ENCODE data around the gene FAM110D. TPM values are rescaled to one million over a fixed set of nuclear protein-coding genes. Genes with fewer than 3 reads are reported as not detected.

The FAM110D gene
- total RNA-seq, 1 experiment from 2014 or later = not detected

DNA sequence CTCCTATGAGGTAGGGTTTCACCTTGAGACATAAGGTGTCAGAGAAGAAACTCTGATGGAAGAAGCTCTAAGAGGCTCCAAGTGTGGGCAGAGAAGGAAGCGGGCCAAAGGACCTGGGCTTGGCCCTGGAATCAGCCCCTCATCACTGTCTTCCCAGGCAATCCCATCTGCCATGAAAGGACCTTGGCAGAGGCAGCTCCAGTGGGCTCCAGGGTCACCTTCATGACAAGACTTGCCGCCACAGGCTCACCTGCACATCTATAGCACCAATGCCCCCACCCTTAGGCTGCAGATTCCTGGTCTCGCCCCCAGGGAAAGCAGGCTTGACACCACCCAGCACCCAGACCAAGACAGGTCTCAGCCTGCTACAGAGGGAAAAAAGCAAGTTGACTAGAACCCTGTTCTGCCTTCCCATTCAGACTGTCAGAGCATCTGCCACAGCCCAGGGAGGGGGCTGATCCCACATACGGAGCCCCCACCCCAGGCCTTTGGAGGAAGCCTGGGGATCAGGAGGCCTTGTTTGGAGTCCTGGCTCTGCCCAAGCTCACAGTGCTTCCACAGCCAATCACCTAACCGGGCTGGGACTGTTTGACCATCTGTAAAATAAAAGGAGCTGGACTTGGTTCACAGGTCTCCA, 490 bp upstream of the FAM110D start:
- TF ChIP-seq, protein P1, sequence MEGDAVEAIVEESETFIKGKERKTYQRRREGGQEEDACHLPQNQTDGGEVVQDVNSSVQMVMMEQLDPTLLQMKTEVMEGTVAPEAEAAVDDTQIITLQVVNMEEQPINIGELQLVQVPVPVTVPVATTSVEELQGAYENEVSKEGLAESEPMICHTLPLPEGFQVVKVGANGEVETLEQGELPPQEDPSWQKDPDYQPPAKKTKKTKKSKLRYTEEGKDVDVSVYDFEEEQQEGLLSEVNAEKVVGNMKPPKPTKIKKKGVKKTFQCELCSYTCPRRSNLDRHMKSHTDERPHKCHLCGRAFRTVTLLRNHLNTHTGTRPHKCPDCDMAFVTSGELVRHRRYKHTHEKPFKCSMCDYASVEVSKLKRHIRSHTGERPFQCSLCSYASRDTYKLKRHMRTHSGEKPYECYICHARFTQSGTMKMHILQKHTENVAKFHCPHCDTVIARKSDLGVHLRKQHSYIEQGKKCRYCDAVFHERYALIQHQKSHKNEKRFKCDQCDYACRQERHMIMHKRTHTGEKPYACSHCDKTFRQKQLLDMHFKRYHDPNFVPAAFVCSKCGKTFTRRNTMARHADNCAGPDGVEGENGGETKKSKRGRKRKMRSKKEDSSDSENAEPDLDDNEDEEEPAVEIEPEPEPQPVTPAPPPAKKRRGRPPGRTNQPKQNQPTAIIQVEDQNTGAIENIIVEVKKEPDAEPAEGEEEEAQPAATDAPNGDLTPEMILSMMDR (IDR thresholded peaks at IDR 0.05; ENCODE audit: unreplicated experiment) = no peak
- Mint-ChIP-seq H3K4me3 (ENCODE audit: low read depth, unreplicated experiment) (no peak overlapping the region), H3K27me3 (ENCODE audit: unreplicated experiment) (peaks cover 25% of the 10 kb centered on the region), H3K9me3 (ENCODE audit: low read depth, unreplicated experiment) (no peaks in the 10 kb centered on the region), H3K36me3 (ENCODE audit: insufficient read depth, unreplicated experiment) (peaks cover 5% of the 10 kb centered on the region), H3K27ac (ENCODE audit: unreplicated experiment) (no peak overlapping the region), H3K4me1 (ENCODE audit: low read depth, unreplicated experiment) (no peaks in the 10 kb centered on the region)
- CTCF ChIA-PET = no interaction called here
- intact Hi-C loops (cut with micrococcal nuclease; ENCODE audit: unreplicated experiment) = no loop called here
- no TSS peak for BruUV-seq (replicated peaks)
- DNase-seq = no peak

- no peaks in the 10 kb centered on the region for H3K4me1 Mint-ChIP-seq (ENCODE audit: low read depth, unreplicated experiment)
- peaks cover 10% of the 10 kb centered on the region for H3K36me3 Mint-ChIP-seq (ENCODE audit: insufficient read depth, unreplicated experiment)
- TF ChIP-seq, protein P1 (IDR thresholded peaks at IDR 0.05; ENCODE audit: unreplicated experiment) = no peak
- no peak overlapping the region for H3K4me3 Mint-ChIP-seq (ENCODE audit: low read depth, unreplicated experiment)
- intact Hi-C loops (cut with micrococcal nuclease; ENCODE audit: unreplicated experiment) = loop anchor here (5.0 kb wide), 1 partner anchor 52 kb away; no protein-coding TSS in a partner anchor
- no TSS peak for BruUV-seq (replicated peaks)
- no peak for DNase-seq
- no peak overlapping the region for H3K27ac Mint-ChIP-seq (ENCODE audit: unreplicated experiment)
- peaks cover 18% of the 10 kb centered on the region for H3K27me3 Mint-ChIP-seq (ENCODE audit: unreplicated experiment)
- CTCF ChIA-PET = no interaction called here
- no peaks in the 10 kb centered on the region for H3K9me3 Mint-ChIP-seq (ENCODE audit: low read depth, unreplicated experiment)
Measured at GRCh38 chr1:26159743-26160039, 812 bp downstream of the FAM110D start.

DNA sequence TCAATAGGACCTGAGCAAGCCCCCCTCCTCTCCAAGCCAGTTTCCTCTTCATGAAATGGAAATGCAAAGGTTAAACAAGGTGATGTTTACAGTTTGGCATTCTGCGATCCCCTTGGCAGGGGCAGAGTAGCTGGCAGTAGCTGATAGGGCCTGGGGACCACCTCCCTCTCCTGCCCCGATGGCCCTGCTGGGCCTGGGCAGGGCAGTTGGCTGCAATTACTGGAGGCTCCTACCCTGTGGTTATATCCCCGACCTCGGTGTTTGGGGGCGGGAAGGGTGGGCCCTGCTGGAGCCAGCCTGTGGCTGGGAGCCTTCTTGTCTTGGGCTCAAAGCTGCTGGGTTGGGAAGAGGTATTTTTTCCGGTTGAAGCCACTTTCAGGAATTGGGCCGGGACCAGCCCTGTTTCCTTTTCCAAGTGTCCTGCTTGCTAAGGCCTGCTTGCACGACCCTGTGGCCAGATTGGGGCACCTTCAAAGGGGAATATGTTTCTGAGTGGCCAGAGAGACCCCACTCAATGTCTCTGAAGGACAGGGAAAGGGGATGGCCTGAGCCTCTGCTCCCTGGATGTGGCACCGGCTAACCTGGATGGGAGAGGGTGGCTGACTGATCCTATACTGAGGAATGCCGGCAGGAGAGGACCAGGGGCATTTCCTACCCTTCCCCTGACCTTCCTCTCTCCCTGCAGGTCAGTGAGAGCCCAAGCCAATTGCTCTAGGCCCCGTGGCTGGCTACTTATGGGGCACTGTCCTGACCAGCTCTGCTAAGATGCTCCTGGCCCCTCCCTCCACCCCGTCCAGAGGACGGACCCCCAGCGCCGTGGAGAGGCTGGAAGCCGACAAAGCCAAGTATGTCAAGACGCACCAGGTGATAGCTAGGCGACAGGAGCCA, 1.9 kb downstream of the FAM110D start:
- H3K27ac Mint-ChIP-seq (ENCODE audit: unreplicated experiment) = no peak overlapping the region
- no peak for DNase-seq
- intact Hi-C loops (cut with micrococcal nuclease; ENCODE audit: unreplicated experiment) = loop anchor here (5.0 kb wide), 1 partner anchor 53 kb away; no protein-coding TSS in a partner anchor
- peak overlapping the region; percentile 67 for H3K4me3 Mint-ChIP-seq (ENCODE audit: low read depth, unreplicated experiment)
- H3K4me1 Mint-ChIP-seq (ENCODE audit: low read depth, unreplicated experiment) = no peaks in the 10 kb centered on the region
- TF ChIP-seq, protein P1 (IDR thresholded peaks at IDR 0.05; ENCODE audit: unreplicated experiment) = no peak
- peaks cover 11% of the 10 kb centered on the region for H3K36me3 Mint-ChIP-seq (ENCODE audit: insufficient read depth, unreplicated experiment)
- BruUV-seq (replicated peaks) = no TSS peak
- no peaks in the 10 kb centered on the region for H3K9me3 Mint-ChIP-seq (ENCODE audit: low read depth, unreplicated experiment)
- peaks cover 14% of the 10 kb centered on the region for H3K27me3 Mint-ChIP-seq (ENCODE audit: unreplicated experiment)
- CTCF ChIA-PET = interaction anchor here (0.6 kb wide), 1 partner anchor 271 kb away, joined by 3 read pairs; no protein-coding TSS in a partner anchor

DNA sequence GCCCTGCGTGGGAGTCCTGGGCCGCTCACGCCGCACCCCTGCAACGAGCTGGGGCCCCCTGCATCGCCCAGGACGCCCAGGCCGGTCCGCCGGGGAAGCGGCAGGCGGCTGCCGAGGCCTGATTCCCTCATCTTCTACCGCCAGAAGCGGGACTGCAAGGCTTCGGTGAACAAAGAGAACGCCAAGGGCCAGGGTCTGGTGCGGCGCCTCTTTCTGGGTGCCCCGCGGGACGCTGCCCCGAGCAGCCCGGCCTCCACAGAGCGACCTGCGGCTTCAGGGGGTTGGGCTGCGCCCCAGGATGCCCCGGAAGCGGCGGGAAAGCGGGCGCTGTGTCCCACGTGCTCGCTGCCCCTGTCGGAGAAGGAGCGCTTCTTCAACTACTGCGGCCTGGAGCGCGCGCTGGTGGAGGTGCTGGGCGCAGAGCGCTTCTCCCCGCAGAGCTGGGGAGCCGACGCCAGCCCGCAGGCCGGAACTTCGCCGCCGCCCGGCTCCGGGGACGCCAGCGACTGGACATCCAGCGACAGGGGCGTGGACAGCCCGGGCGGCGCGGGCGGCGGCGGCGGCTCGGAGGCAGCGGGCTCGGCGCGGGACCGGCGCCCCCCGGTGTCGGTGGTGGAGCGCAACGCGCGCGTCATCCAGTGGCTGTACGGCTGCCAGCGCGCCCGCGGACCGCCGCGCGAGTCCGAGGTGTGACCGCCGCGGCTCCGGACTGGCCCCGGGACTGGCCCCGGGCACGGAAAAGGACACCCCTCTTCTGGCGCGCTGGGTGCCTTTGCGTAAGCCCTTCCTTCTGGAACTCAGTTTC, 2.7 kb downstream of the FAM110D start:
- Mint-ChIP-seq H3K4me1 (ENCODE audit: low read depth, unreplicated experiment) (no peaks in the 10 kb centered on the region), H3K36me3 (ENCODE audit: insufficient read depth, unreplicated experiment) (peaks cover 11% of the 10 kb centered on the region), H3K27me3 (ENCODE audit: unreplicated experiment) (peaks cover 13% of the 10 kb centered on the region), H3K4me3 (ENCODE audit: low read depth, unreplicated experiment) (peak overlapping the region; percentile 67), H3K27ac (ENCODE audit: unreplicated experiment) (peak overlapping the region; percentile 21), H3K9me3 (ENCODE audit: low read depth, unreplicated experiment) (no peaks in the 10 kb centered on the region)
- intact Hi-C loops (cut with micrococcal nuclease; ENCODE audit: unreplicated experiment) = loop anchor here (5.0 kb wide), 1 partner anchor 54 kb away; no protein-coding TSS in a partner anchor
- DNase-seq = peak; percentile 66
- TF ChIP-seq, protein P1 (IDR thresholded peaks at IDR 0.05; ENCODE audit: unreplicated experiment) = no peak
- no TSS peak for BruUV-seq (replicated peaks)
- CTCF ChIA-PET = no interaction called here
